ENCODE results near the gene STRBP.

Gene STRBP

GRCh38 chr9:123098096-123098459 is 170.3 kb downstream of the STRBP start:
- DNase-seq (ENCODE audit: low read depth) = no peak

- DNase-seq (ENCODE audit: low read depth) = no peak
These were observed 170.8 kb downstream of the STRBP start for GRCh38 chr9:123097430-123098095.

GRCh38 chr9:123096987-123097386 is 171.4 kb downstream of the STRBP start:
- DNase-seq (ENCODE audit: low read depth) = no peak

GRCh38 chr9:123093141-123093540 is 175.2 kb downstream of the STRBP start:
- no peak for DNase-seq (ENCODE audit: low read depth)

- no peak for DNase-seq (ENCODE audit: low read depth)
These were observed 176.9 kb downstream of the STRBP start for GRCh38 chr9:123091459-123091858.

GRCh38 chr9:123090956-123091355 is 177.4 kb downstream of the STRBP start:
- DNase-seq (ENCODE audit: low read depth) = no peak

- DNase-seq (ENCODE audit: low read depth) = no peak
These were observed 178.0 kb downstream of the STRBP start for GRCh38 chr9:123090198-123090896.

- DNase-seq (ENCODE audit: low read depth) = no peak
These were observed 178.6 kb downstream of the STRBP start for GRCh38 chr9:123089790-123090189.

- no peak for DNase-seq (ENCODE audit: low read depth)
These were observed 179.3 kb downstream of the STRBP start for GRCh38 chr9:123089040-123089439.

- DNase-seq (ENCODE audit: low read depth) = no peak
These were observed 181.0 kb downstream of the STRBP start for GRCh38 chr9:123087359-123087888.

GRCh38 chr9:123085916-123086315 is 182.5 kb downstream of the STRBP start:
- DNase-seq (ENCODE audit: low read depth) = no peak

GRCh38 chr9:123084256-123084655 is 184.1 kb downstream of the STRBP start:
- DNase-seq (ENCODE audit: low read depth) = no peak

- DNase-seq (ENCODE audit: low read depth) = no peak
These were observed 184.7 kb downstream of the STRBP start for GRCh38 chr9:123083680-123084079.

GRCh38 chr9:123081824-123082223 is 186.6 kb downstream of the STRBP start:
- DNase-seq (ENCODE audit: low read depth) = peak; percentile 58

GRCh38 chr9:123080444-123080843 is 187.9 kb downstream of the STRBP start:
- DNase-seq (ENCODE audit: low read depth) = no peak

GRCh38 chr9:123074628-123075027 is 193.8 kb downstream of the STRBP start:
- no peak for DNase-seq (ENCODE audit: low read depth)

- DNase-seq (ENCODE audit: low read depth) = peak; percentile 59
These were observed 194.4 kb downstream of the STRBP start for GRCh38 chr9:123073991-123074422.

- DNase-seq (ENCODE audit: low read depth) = no peak
These were observed 194.9 kb downstream of the STRBP start for GRCh38 chr9:123073441-123073840.

GRCh38 chr9:123072407-123072995 is 195.9 kb downstream of the STRBP start:
- no peak for DNase-seq (ENCODE audit: low read depth)
